ENCODE measurements around the gene PRDX3. TPM values are rescaled to one million over a fixed set of nuclear protein-coding genes. Genes with fewer than 3 reads are reported as not detected.
A peak's percentile ranks its signal among the peaks of the same experiment; 100 is the strongest.

Gene PRDX3
- total and polyA plus RNA-seq, 4 donors = 84.1 to 155 (median 109) TPM

DNA sequence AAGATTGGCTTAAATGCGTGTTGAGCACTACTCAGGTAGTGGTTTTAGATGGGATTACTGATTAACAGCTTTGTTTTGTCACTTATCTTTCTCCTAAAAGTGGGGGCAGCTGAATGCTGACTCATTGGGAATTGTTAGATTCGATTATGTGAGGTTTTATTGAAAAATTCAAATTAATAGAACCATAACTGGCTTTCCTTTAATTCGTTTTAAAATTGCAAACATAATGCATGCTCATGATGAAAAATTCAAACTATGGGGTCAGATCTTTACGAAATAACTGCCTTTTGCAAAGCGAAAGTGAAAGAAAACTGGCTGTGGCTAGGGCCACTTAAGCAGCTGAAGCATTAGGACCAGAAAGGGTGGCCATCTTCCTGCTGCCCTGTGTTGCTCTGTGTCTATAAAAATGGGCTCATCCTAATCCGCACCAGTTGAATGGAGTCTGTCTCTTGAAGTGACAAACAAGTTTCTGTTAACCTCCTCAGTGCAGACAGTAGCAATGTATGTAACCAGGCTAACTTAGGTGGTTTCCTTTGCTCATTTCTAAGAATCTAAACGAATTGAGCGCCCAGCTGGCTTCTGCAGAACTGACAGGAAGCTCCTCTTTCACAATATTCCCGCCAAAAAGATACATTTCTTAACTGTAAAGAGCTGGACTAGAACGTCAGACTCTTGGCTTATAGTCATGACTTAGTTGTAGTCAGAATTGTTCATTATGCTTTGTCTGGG, 46.9 kb downstream of the PRDX3 start:
- no peaks in the 10 kb centered on the region for H3K9me3 ChIP-seq (ENCODE audit: control insufficient read depth in 4 of 4, insufficient read depth in 3 of 4, low read length in 3 of 4)
- WGBS, 2 donors = 19 to 26% methylated on average over 10 of the region's 10 CpGs
- H3K27me3 ChIP-seq (ENCODE audit: control insufficient read depth in 3 of 3, insufficient read depth in 3 of 3, low read length in 2 of 3) = no peaks in the 10 kb centered on the region
- no peak overlapping the region for H3K9ac ChIP-seq (ENCODE audit: insufficient read depth in 1 of 2, low read length in 2 of 2)
- peaks cover 0 to 32% (median 18%) of the 10 kb centered on the region in 4 donors for H3K36me3 ChIP-seq (ENCODE audit: control insufficient read depth in 4 of 4, insufficient read depth in 4 of 4, low read length in 4 of 4)
- ATAC-seq (ENCODE audit: insufficient read depth, low FRiP score) (no peak), DNase-seq (peak; percentile 28 to 73 (median 68))
- no peak overlapping the region for H3K4me3 ChIP-seq
- TF ChIP-seq, protein P1, sequence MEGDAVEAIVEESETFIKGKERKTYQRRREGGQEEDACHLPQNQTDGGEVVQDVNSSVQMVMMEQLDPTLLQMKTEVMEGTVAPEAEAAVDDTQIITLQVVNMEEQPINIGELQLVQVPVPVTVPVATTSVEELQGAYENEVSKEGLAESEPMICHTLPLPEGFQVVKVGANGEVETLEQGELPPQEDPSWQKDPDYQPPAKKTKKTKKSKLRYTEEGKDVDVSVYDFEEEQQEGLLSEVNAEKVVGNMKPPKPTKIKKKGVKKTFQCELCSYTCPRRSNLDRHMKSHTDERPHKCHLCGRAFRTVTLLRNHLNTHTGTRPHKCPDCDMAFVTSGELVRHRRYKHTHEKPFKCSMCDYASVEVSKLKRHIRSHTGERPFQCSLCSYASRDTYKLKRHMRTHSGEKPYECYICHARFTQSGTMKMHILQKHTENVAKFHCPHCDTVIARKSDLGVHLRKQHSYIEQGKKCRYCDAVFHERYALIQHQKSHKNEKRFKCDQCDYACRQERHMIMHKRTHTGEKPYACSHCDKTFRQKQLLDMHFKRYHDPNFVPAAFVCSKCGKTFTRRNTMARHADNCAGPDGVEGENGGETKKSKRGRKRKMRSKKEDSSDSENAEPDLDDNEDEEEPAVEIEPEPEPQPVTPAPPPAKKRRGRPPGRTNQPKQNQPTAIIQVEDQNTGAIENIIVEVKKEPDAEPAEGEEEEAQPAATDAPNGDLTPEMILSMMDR (IDR thresholded peaks at IDR 0.05; ENCODE audit: control extremely low read depth, extremely low read depth) = no peak
- peaks cover 0 to 27% (median 2%) of the 10 kb centered on the region in 5 donors for H3K4me1 ChIP-seq (ENCODE audit: control insufficient read depth in 5 of 5, insufficient read depth in 5 of 5, low read length in 5 of 5)
- peak overlapping the region in 1 of 2 donors; percentile 52 for H3K27ac ChIP-seq (ENCODE audit: low read depth in 1 of 2, low read length in 1 of 2)

- H3K27ac ChIP-seq (ENCODE audit: low read depth in 1 of 2, low read length in 1 of 2) = no peak overlapping the region
These were observed 48.9 kb downstream of the PRDX3 start for GRCh38 chr10:119129721-119130120.

GRCh38 chr10:119125942-119126341, 52.7 kb downstream of the PRDX3 start:
- Histone ChIP-seq H3K27ac (ENCODE audit: low read depth in 1 of 2, low read length in 1 of 2) (no peak overlapping the region), H3K4me1 (ENCODE audit: control insufficient read depth in 5 of 5, insufficient read depth in 5 of 5, low read length in 5 of 5) (peaks cover 0 to 5% (median 2%) of the 10 kb centered on the region in 5 donors), H3K9ac (ENCODE audit: insufficient read depth in 1 of 2, low read length in 2 of 2) (no peak overlapping the region), H3K4me3 (no peak overlapping the region), H3K9me3 (ENCODE audit: control insufficient read depth in 4 of 4, insufficient read depth in 3 of 4, low read length in 3 of 4) (no peaks in the 10 kb centered on the region), H3K36me3 (ENCODE audit: control insufficient read depth in 4 of 4, insufficient read depth in 4 of 4, low read length in 4 of 4) (peaks cover 10 to 36% (median 22%) of the 10 kb centered on the region in 4 donors), H3K27me3 (ENCODE audit: control insufficient read depth in 3 of 3, insufficient read depth in 3 of 3, low read length in 2 of 3) (no peaks in the 10 kb centered on the region)
- ATAC-seq (ENCODE audit: insufficient read depth, low FRiP score) (no peak), DNase-seq (no peak)
- 97 to 98% methylated on average over 2 of the region's 2 CpGs for WGBS, 2 donors
- TF ChIP-seq, protein P1 (IDR thresholded peaks at IDR 0.05; ENCODE audit: control extremely low read depth, extremely low read depth) = no peak

More at GRCh38 chr10:119129721-119130120, 48.9 kb downstream of the PRDX3 start:
- Histone ChIP-seq H3K9me3 (ENCODE audit: control insufficient read depth in 4 of 4, insufficient read depth in 3 of 4, low read length in 3 of 4) (no peaks in the 10 kb centered on the region), H3K27me3 (ENCODE audit: control insufficient read depth in 3 of 3, insufficient read depth in 3 of 3, low read length in 2 of 3) (no peaks in the 10 kb centered on the region), H3K9ac (ENCODE audit: insufficient read depth in 1 of 2, low read length in 2 of 2) (no peak overlapping the region), H3K4me3 (no peak overlapping the region), H3K36me3 (ENCODE audit: control insufficient read depth in 4 of 4, insufficient read depth in 4 of 4, low read length in 4 of 4) (peaks cover 10 to 39% (median 21%) of the 10 kb centered on the region in 4 donors), H3K4me1 (ENCODE audit: control insufficient read depth in 5 of 5, insufficient read depth in 5 of 5, low read length in 5 of 5) (peaks cover 0 to 14% (median 2%) of the 10 kb centered on the region in 5 donors)
- WGBS, 2 donors = 79 to 94% methylated on average over 4 of the region's 4 CpGs
- TF ChIP-seq, protein P1 (IDR thresholded peaks at IDR 0.05; ENCODE audit: control extremely low read depth, extremely low read depth) = no peak
- DNase-seq = no peak
- ATAC-seq (ENCODE audit: insufficient read depth, low FRiP score) = no peak

All from lung (tissue), 12 donors.